Mucosa of stomach (tissue), 1 donor: Measurements from ENCODE around the gene SIK2.

Experiments used
- H3K27me3 ChIP-seq: one replicate; pipeline ENCODE4 v1.7.0; 2013; ENCODE audit warnings: mild to moderate bottlenecking, low read length; ENCODE audit not compliant: control insufficient read depth, insufficient read depth
- H3K36me3 ChIP-seq: one replicate; pipeline ENCODE4 v1.7.0; 2013; ENCODE audit warnings: low read length; ENCODE audit not compliant: control insufficient read depth, insufficient read depth
- H3K4me1 ChIP-seq: one replicate; pipeline ENCODE4 v1.7.0; 2013; ENCODE audit warnings: mild to moderate bottlenecking, low read length; ENCODE audit not compliant: control insufficient read depth, insufficient read depth
- H3K4me3 ChIP-seq: one replicate; pipeline ENCODE4 v1.7.0; 2013; ENCODE audit warnings: low read length
- H3K9ac ChIP-seq: one replicate; pipeline ENCODE4 v1.7.0; 2013; ENCODE audit warnings: mild to moderate bottlenecking, low read length, moderate library complexity
- H3K9me3 ChIP-seq: one replicate; pipeline ENCODE4 v1.7.0; 2013; ENCODE audit warnings: mild to moderate bottlenecking, low read length, moderate library complexity; ENCODE audit not compliant: control insufficient read depth
- donor health status: Pancreatic carcinoma.

The SIK2 gene

DNA sequence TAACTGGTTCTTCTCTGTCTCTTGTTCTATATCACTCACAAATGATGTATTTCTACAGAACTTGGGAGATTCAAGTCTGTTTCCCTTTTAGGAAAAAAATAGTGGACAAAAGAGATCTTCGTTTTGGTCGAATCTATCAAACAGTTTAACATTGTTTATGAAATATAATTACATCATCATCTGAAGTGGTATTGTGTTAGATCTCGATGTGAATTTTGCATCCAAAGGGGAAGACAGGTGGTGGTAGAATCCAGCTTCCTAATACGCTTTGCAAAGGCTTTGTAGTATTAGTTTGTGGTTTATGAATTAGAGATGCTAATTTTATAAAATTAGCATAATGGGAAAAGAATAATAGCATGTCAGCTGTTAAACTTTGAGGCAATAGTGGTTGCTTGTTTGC, 3.4 kb downstream of the SIK2 start:
- no peaks in the 10 kb centered on the region for H3K9me3 ChIP-seq
- no peaks in the 10 kb centered on the region for H3K36me3 ChIP-seq
- H3K27me3 ChIP-seq: no peaks in the 10 kb centered on the region
- H3K4me1 ChIP-seq: no peaks in the 10 kb centered on the region
- no peak overlapping the region for H3K9ac ChIP-seq
- no peak overlapping the region for H3K4me3 ChIP-seq

GRCh38 chr11:111606986-111607385, 4.7 kb downstream of the SIK2 start:
- no peak overlapping the region for H3K4me3 ChIP-seq
- no peak overlapping the region for H3K9ac ChIP-seq
- no peaks in the 10 kb centered on the region for H3K4me1 ChIP-seq
- H3K27me3 ChIP-seq: no peaks in the 10 kb centered on the region
- no peaks in the 10 kb centered on the region for H3K36me3 ChIP-seq
- no peaks in the 10 kb centered on the region for H3K9me3 ChIP-seq

DNA sequence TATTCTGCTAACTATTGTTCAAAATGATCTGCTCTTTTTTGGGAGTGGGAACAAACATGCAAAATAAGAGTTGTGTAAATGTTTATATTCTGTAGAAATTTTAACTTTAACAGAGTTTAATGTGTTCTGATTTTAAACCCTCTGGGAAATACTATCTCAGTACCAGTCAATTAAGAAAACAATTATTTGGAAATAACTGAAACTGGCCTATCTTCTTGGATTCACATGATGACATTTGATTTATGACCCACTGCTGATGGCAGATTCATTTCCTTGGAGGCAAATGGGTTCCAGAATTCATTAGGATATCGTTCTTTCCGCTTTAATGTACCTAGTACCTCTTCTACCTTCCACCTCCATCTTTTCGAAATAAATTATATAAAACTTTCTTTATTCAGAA, 5.5 kb downstream of the SIK2 start:
- H3K27me3 ChIP-seq: no peaks in the 10 kb centered on the region
- no peaks in the 10 kb centered on the region for H3K4me1 ChIP-seq
- H3K9me3 ChIP-seq: no peaks in the 10 kb centered on the region
- no peaks in the 10 kb centered on the region for H3K36me3 ChIP-seq
- no peak overlapping the region for H3K9ac ChIP-seq
- no peak overlapping the region for H3K4me3 ChIP-seq

- H3K4me1 ChIP-seq: no peaks in the 10 kb centered on the region
- no peaks in the 10 kb centered on the region for H3K27me3 ChIP-seq
Measured at GRCh38 chr11:111612224-111612623, 10.0 kb downstream of the SIK2 start.

DNA sequence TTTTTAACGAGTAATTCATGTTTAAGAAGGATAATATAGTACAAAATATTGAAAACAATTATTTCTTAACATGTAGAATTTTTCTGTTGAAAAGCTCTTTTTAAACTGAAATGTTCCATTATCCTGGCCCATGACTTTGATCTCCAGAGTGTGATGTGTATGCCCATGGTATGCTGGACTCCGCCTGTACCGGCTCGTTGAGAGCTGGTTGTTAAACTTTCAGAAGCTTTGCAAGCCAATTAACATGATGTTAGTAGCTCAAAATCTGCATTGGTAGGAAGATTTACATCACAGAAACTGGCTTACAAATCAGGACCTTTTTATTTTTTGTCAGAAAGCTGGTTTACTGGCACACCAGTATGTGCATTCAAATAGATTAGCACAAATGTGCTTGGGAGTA, 15.0 kb downstream of the SIK2 start:
- H3K4me1 ChIP-seq: no peaks in the 10 kb centered on the region
- no peaks in the 10 kb centered on the region for H3K9me3 ChIP-seq
- H3K36me3 ChIP-seq: peaks cover 6% of the 10 kb centered on the region
- no peak overlapping the region for H3K9ac ChIP-seq
- H3K27me3 ChIP-seq: no peaks in the 10 kb centered on the region
- H3K4me3 ChIP-seq: no peak overlapping the region

More at GRCh38 chr11:111612224-111612623, 10.0 kb downstream of the SIK2 start:
- H3K9ac ChIP-seq: no peak overlapping the region
- H3K4me3 ChIP-seq: no peak overlapping the region
- no peaks in the 10 kb centered on the region for H3K9me3 ChIP-seq
- H3K36me3 ChIP-seq: no peaks in the 10 kb centered on the region

DNA sequence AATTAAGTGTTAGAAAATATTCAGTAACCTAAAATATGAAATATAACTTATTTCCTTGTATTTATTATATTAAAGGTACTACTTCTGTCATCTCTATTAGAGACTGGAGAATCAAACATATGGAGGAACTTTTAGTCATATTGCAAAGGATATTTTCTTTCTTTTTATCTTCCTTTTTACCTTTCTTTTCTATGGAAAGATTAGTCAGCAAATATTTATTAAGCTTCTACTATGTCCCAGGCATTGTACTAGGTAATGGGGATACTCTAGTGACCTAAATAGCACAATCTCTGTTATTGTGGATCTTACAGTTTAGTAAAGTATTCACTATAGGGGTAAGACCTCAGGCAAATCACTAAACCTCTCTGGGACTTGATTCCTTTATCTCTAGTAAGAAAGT, 18.3 kb downstream of the SIK2 start:
- no peaks in the 10 kb centered on the region for H3K9me3 ChIP-seq
- H3K27me3 ChIP-seq: no peaks in the 10 kb centered on the region
- peaks cover 6% of the 10 kb centered on the region for H3K36me3 ChIP-seq
- no peak overlapping the region for H3K9ac ChIP-seq
- no peak overlapping the region for H3K4me3 ChIP-seq
- H3K4me1 ChIP-seq: peaks cover 17% of the 10 kb centered on the region

DNA sequence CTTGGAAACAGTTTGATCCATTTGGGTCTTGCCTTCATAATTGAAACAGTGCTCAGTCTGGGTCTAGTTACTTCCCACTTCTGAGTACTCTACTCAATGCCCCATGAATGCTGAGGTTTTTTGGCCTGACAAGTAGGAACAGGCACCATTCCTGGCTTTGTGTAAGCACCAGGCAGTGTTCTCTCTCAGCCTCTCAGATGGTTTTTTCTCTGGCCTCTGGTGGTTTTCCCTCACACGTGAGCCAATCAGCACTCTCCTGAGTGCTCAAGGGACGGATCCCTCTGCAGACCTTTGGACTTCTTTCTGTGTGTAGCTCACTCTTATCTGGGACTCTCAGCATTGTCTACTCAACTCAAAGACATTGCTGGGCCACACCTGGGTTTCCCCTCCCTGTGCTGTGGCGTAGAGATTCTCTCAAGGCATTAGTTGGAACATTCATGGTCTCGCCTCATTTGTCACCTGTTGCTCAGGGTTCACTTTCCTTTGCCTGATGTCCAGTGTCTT, 21.3 kb downstream of the SIK2 start:
- H3K27me3 ChIP-seq: no peaks in the 10 kb centered on the region
- H3K9me3 ChIP-seq: no peaks in the 10 kb centered on the region
- H3K4me3 ChIP-seq: no peak overlapping the region
- no peak overlapping the region for H3K9ac ChIP-seq
- peaks cover 38% of the 10 kb centered on the region for H3K4me1 ChIP-seq
- no peaks in the 10 kb centered on the region for H3K36me3 ChIP-seq

DNA sequence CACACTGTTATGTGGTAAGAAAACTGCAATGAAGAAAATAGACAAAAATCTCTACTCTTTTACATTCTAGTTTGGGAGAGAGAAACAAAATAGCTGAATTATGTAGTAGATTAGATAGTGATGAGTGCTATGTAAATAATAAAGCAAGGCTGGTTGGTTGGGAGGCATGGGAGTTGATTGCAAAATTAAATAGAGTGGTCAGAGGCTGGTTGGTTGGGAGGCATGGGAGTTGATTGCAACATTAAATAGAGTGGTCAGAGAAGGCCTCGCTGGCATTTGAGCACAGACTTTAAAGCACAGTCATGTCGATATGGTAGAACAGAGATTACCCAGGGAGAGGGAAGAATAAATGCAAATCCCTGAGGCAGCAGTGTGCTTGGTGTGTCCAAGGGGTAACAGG, 22.4 kb downstream of the SIK2 start:
- Histone ChIP-seq H3K4me1 (peaks cover 42% of the 10 kb centered on the region), H3K9ac (no peak overlapping the region), H3K27me3 (no peaks in the 10 kb centered on the region), H3K36me3 (no peaks in the 10 kb centered on the region), H3K9me3 (no peaks in the 10 kb centered on the region), H3K4me3 (no peak overlapping the region)

- H3K27me3 ChIP-seq: no peaks in the 10 kb centered on the region
- H3K9me3 ChIP-seq: no peaks in the 10 kb centered on the region
- no peaks in the 10 kb centered on the region for H3K36me3 ChIP-seq
- peaks cover 52% of the 10 kb centered on the region for H3K4me1 ChIP-seq
- no peak overlapping the region for H3K4me3 ChIP-seq
- no peak overlapping the region for H3K9ac ChIP-seq
Measured at GRCh38 chr11:111627591-111627990, 25.3 kb downstream of the SIK2 start.

DNA sequence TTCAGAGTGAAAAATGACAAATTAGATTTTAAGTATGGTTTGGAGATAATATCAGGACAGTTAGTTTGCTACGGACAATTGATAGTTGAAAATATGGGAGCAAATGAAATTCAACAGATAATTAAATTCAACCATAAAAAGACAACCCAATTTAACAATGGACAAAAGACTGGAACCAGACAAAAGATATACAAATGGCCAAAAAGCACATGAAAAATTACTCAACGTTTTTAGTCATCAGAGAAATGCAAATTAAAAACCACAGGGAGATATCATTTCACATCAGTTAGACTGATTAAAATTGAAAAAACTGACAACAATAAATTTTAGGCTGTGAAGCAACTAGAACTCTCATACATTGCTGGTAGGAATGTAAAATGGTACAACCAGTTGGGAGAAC, 27.2 kb downstream of the SIK2 start:
- H3K9ac ChIP-seq: no peak overlapping the region
- no peaks in the 10 kb centered on the region for H3K9me3 ChIP-seq
- peaks cover 59% of the 10 kb centered on the region for H3K4me1 ChIP-seq

GRCh38 chr11:111631024-111631665, 28.9 kb downstream of the SIK2 start:
- H3K36me3 ChIP-seq: no peaks in the 10 kb centered on the region
- no peaks in the 10 kb centered on the region for H3K9me3 ChIP-seq
- H3K4me1 ChIP-seq: peaks cover 60% of the 10 kb centered on the region
- no peaks in the 10 kb centered on the region for H3K27me3 ChIP-seq
- no peak overlapping the region for H3K9ac ChIP-seq
- no peak overlapping the region for H3K4me3 ChIP-seq

More for the DNA sequence above, 27.2 kb downstream of the SIK2 start:
- no peaks in the 10 kb centered on the region for H3K36me3 ChIP-seq
- no peak overlapping the region for H3K4me3 ChIP-seq
- no peaks in the 10 kb centered on the region for H3K27me3 ChIP-seq

- no peaks in the 10 kb centered on the region for H3K36me3 ChIP-seq
- H3K27me3 ChIP-seq: no peaks in the 10 kb centered on the region
- H3K9ac ChIP-seq: no peak overlapping the region
- no peak overlapping the region for H3K4me3 ChIP-seq
- H3K4me1 ChIP-seq: peaks cover 64% of the 10 kb centered on the region
- H3K9me3 ChIP-seq: no peaks in the 10 kb centered on the region
Measured at GRCh38 chr11:111631666-111632039, 29.4 kb downstream of the SIK2 start.
